Subcutaneous abdominal adipose tissue (tissue), 5 donors: ENCODE data around the gene DAD1.
"Not testable (repeated sequence)": the region's sequence is repeated elsewhere in the genome, so short reads cannot be mapped to it uniquely, and the experiment has no call there.

ENCODE experiments used
- H3K27ac ChIP-seq: one replicate; pipeline ENCODE4 v1.7.0; 2013; ENCODE audit warnings: low read depth, mild to moderate bottlenecking, inconsistent platforms, low read length, moderate library complexity
- H3K27me3 ChIP-seq, 5 donors: one replicate each; pipeline ENCODE4 v1.7.0; 2013; ENCODE audit warnings: low read length in 5 of 5, inconsistent platforms in 1 of 5; ENCODE audit not compliant: control insufficient read depth in 5 of 5, insufficient read depth in 4 of 5
- H3K36me3 ChIP-seq, 5 donors: one replicate each; pipeline ENCODE4 v1.7.0; 2013; ENCODE audit warnings: low read length in 5 of 5; ENCODE audit not compliant: control insufficient read depth in 5 of 5, insufficient read depth in 5 of 5
- H3K4me1 ChIP-seq, 5 donors: one replicate each; pipeline ENCODE4 v1.7.0; 2013; ENCODE audit warnings: low read length in 5 of 5, mild to moderate bottlenecking in 3 of 5, moderate library complexity in 1 of 5; ENCODE audit not compliant: control insufficient read depth in 5 of 5, insufficient read depth in 5 of 5
- H3K4me3 ChIP-seq, 5 donors: one replicate each; pipeline ENCODE4 v1.7.0; 2013; ENCODE audit warnings: low read length in 5 of 5, low read depth in 1 of 5
- H3K9ac ChIP-seq, 5 donors: one replicate each; pipeline ENCODE4 v1.7.0; 2013; ENCODE audit warnings: low read length in 5 of 5, mild to moderate bottlenecking in 4 of 5, moderate library complexity in 3 of 5
- H3K9me3 ChIP-seq, 5 donors: one replicate each; pipeline ENCODE4 v1.7.0; 2013; ENCODE audit warnings: low read length in 5 of 5; ENCODE audit not compliant: control insufficient read depth in 5 of 5
- donor health status: healthy.
- donor health status: healthy.
- donor health status: healthy.
- donor health status: healthy.
- donor health status: healthy.

DAD1 gene

DNA sequence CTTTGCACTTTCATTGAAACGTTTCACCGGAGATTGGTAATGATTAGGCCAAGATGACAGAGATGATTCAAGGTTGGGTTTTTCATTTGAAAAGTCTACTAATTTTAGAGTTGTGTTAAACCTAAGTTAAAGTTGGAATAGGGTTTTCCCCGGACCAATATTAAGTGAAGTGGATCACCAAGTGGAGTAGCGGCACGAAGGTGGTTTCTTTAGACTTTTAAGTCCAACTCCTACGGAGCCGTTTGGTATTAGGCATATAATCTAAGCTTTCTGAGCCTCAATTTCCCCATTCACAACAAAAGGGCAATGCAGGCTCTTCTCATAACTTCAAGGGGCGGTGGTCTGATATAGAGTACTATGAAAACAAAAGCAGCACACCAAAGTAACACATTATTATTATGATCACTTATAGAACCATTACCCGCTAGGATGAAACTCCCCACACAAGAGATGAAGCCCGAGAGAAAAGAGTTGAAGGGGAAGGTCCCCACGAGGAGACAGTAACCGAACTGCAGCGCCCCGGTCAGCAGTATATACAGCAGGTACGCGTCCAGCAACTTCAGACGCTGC lies 413 bp downstream of the DAD1 start:
- Histone ChIP-seq H3K36me3 (no peaks in the 10 kb centered on the region), H3K4me3 (peak overlapping the region; percentile 89 to 99 (median 96)), H3K27ac (peak overlapping the region; percentile 93), H3K9me3 (no peaks in the 10 kb centered on the region), H3K4me1 (peaks cover 0 to 41% (median 37%) of the 10 kb centered on the region in 5 donors), H3K27me3 (no peaks in the 10 kb centered on the region), H3K9ac (peak overlapping the region; percentile 88 to 96 (median 95))

- not testable (repeated sequence) for H3K27me3 ChIP-seq, H3K9me3 ChIP-seq, H3K27ac ChIP-seq, H3K36me3 ChIP-seq
- Histone ChIP-seq H3K9ac (peak overlapping the region; percentile 88 to 96 (median 95)), H3K4me1 (peaks cover 0 to 41% (median 37%) of the 10 kb centered on the region in 5 donors), H3K4me3 (peak overlapping the region; percentile 89 to 99 (median 96))
These were observed 1.2 kb downstream of the DAD1 start for GRCh38 chr14:22587677-22588422.

DNA sequence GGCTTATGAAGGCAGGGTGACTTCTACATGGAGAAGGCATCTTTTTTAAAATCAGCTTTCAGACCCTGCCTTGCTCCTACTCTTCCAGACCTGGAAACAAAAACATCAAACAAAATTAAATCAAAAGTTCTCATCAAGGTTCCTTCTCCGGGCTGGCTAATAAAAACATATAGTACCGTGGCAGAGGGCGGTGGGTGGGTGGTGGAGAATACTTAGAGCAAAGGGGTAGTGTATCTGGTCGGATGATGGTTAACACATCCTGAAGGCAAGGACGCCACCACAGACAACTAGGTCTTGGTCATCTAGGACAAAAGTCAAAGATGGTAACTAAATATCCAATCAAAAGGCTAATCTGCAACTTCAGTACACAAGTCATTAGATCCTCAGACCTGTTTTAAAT lies 1.8 kb downstream of the DAD1 start:
- H3K27me3 ChIP-seq, result no peaks in the 10 kb centered on the region
- no peaks in the 10 kb centered on the region for H3K9me3 ChIP-seq
- H3K4me1 ChIP-seq, result peaks cover 0 to 41% (median 37%) of the 10 kb centered on the region in 5 donors
- H3K36me3 ChIP-seq, result no peaks in the 10 kb centered on the region
- no peak overlapping the region for H3K4me3 ChIP-seq
- H3K27ac ChIP-seq, result peak overlapping the region; percentile 11
- H3K9ac ChIP-seq, result no peak overlapping the region

DNA sequence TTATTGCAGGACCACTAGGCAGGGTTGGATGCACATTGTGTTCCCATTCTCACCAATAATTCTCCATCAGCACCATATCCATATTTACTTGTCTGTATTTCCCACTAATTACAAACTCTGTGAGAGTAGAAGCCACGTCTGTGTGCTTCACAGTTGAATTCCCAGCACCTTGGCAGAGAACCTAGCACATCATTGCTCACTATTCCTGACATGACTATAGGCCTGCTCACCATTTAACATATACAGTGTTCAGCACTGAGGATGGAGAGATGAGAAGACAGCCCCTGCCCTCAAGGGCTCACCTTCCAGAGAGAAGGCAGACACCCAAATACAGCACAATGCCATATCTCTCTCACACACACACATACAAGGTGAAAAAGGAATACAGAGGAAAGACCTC lies 5.0 kb downstream of the DAD1 start:
- Histone ChIP-seq H3K27me3 (no peaks in the 10 kb centered on the region), H3K4me3 (no peak overlapping the region), H3K27ac (no peak overlapping the region), H3K36me3 (peaks cover 0 to 4% (median 0%) of the 10 kb centered on the region in 5 donors), H3K9ac (no peak overlapping the region), H3K9me3 (no peaks in the 10 kb centered on the region), H3K4me1 (peaks cover 0 to 35% (median 28%) of the 10 kb centered on the region in 5 donors)

- Histone ChIP-seq H3K9ac (peak overlapping the region in 1 of 5 donors; percentile 32), H3K4me1 (peaks cover 0 to 15% (median 4%) of the 10 kb centered on the region in 5 donors)
These were observed 8.4 kb downstream of the DAD1 start for GRCh38 chr14:22580625-22581024.

DNA sequence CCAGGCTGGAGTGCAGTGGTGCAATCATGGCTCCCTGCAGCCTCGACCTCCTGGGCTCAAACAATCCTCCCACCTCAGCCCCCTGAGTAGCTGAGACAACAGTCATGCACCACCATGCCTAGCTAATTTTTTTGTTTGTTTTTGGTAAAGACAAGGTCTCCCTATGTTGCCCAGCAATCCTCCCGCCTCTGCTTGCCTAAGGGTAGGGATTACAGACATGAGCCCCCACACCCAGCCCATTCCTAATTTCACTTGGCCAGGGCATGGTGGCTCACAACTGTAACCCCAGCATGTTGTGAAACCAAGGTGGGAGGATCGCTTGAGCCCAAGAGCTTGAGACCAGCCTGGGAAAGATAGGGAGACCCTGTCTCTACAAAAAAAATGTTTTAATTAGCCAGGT lies 9.1 kb downstream of the DAD1 start:
- H3K27ac ChIP-seq, result no peak overlapping the region
- H3K4me1 ChIP-seq, result peaks cover 0 to 8% (median 4%) of the 10 kb centered on the region in 5 donors
- H3K27me3 ChIP-seq, result no peaks in the 10 kb centered on the region
- peaks cover 0 to 7% (median 1%) of the 10 kb centered on the region in 5 donors for H3K36me3 ChIP-seq
- H3K4me3 ChIP-seq, result no peak overlapping the region
- H3K9ac ChIP-seq, result no peak overlapping the region
- no peaks in the 10 kb centered on the region for H3K9me3 ChIP-seq

More at GRCh38 chr14:22580625-22581024, 8.4 kb downstream of the DAD1 start:
- Histone ChIP-seq H3K27me3 (no peaks in the 10 kb centered on the region), H3K36me3 (peaks cover 0 to 4% (median 0%) of the 10 kb centered on the region in 5 donors), H3K4me3 (no peak overlapping the region), H3K9me3 (no peaks in the 10 kb centered on the region), H3K27ac (no peak overlapping the region)

GRCh38 chr14:22579236-22579635 lies 9.8 kb downstream of the DAD1 start:
- H3K27me3 ChIP-seq, result no peaks in the 10 kb centered on the region

DNA sequence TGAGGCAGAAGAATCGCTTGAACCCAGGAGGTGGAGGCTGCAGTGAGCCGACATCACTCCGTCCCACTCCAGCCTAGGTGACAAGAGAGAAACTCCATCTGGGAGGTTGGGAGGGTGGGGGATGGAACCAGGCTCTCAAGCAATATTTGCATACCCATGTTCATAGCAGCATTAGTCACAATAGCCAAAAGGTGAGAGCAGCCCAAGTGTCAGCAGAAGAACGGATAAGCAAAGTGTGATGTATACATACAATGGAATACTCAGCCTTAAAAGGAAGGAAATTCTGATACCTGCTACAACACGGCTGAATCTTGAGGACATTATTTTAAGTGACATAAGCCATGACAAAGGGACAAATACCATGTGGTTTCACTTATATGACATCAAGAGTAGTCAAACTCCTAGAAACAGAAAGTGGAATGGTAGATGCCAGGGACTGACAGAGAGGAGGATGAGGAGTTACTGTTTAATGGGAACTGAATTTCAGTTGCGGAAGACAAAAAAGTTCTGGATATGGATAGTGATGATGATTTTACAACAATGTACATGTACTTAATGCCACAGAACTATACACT lies 11.6 kb downstream of the DAD1 start:
- Histone ChIP-seq H3K9me3 (no peaks in the 10 kb centered on the region), H3K27me3 (no peaks in the 10 kb centered on the region), H3K4me1 (peaks cover 0 to 6% (median 0%) of the 10 kb centered on the region in 5 donors), H3K4me3 (no peak overlapping the region), H3K27ac (no peak overlapping the region), H3K36me3 (peaks cover 15 to 25% (median 23%) of the 10 kb centered on the region in 5 donors), H3K9ac (peak overlapping the region in 1 of 5 donors; percentile 45)

More at GRCh38 chr14:22579236-22579635, 9.8 kb downstream of the DAD1 start:
- Histone ChIP-seq H3K4me1 (peaks cover 0 to 4% (median 3%) of the 10 kb centered on the region in 5 donors), H3K4me3 (no peak overlapping the region), H3K9ac (no peak overlapping the region), H3K27ac (no peak overlapping the region), H3K36me3 (peaks cover 0 to 13% (median 8%) of the 10 kb centered on the region in 5 donors), H3K9me3 (no peaks in the 10 kb centered on the region)

DNA sequence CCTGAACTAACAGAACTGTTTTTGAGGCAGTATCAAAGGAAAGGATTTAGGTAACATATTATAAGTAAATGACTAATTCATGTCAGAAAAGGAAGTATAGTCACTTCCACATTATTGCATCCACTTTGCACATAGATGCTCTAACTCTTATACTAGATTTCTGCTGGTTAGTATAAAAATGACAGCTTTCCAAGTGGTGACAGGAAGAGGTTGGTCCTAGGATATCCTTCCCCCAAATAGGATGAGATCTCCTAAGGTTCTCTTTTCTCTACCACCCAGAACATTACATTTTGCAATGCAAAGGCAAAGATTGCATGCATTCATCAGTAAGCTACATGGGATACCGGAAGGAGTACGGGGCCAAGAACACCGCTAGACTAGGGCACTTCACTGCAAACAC lies 15.2 kb downstream of the DAD1 start:
- H3K9me3 ChIP-seq, result no peaks in the 10 kb centered on the region
- no peak overlapping the region for H3K4me3 ChIP-seq
- H3K4me1 ChIP-seq, result peaks cover 0 to 19% (median 7%) of the 10 kb centered on the region in 5 donors
- peaks cover 19 to 38% (median 26%) of the 10 kb centered on the region in 5 donors for H3K36me3 ChIP-seq
- H3K27me3 ChIP-seq, result no peaks in the 10 kb centered on the region
- no peak overlapping the region for H3K27ac ChIP-seq
- no peak overlapping the region for H3K9ac ChIP-seq

- Histone ChIP-seq H3K9ac (no peak overlapping the region), H3K27me3 (no peaks in the 10 kb centered on the region), H3K27ac (no peak overlapping the region), H3K36me3 (peaks cover 19 to 47% (median 30%) of the 10 kb centered on the region in 5 donors), H3K9me3 (no peaks in the 10 kb centered on the region), H3K4me3 (no peak overlapping the region), H3K4me1 (peaks cover 0 to 19% (median 7%) of the 10 kb centered on the region in 5 donors)
These were observed 16.4 kb downstream of the DAD1 start for GRCh38 chr14:22572562-22573058.
